GM21529 (cell line): ENCODE results near the gene AFF3.
"Not testable (repeated sequence)": the region's sequence is repeated elsewhere in the genome, so short reads cannot be mapped to it uniquely, and the experiment has no call there.

Experiments used
- ATAC-seq: cut with Tn5 transposase; IDR thresholded peaks from one replicate; pipeline ENCODE4 v1.9.1; 2021; ENCODE audit not compliant: unreplicated experiment

The AFF3 gene

GRCh38 chr2:99520813-99521212, 621.6 kb downstream of the AFF3 start:
- ATAC-seq, result no peak

GRCh38 chr2:99520195-99520594, 622.2 kb downstream of the AFF3 start:
- ATAC-seq, result no peak

GRCh38 chr2:99514357-99514756, 628.0 kb downstream of the AFF3 start:
- ATAC-seq, result no peak

GRCh38 chr2:99512181-99512591, 630.2 kb downstream of the AFF3 start:
- no peak for ATAC-seq

GRCh38 chr2:99509387-99509786, 633.0 kb downstream of the AFF3 start:
- ATAC-seq, result no peak

GRCh38 chr2:99507937-99508818, 634.2 kb downstream of the AFF3 start:
- ATAC-seq, result no peak

- no peak for ATAC-seq
Measured at GRCh38 chr2:99504844-99505584, 637.4 kb downstream of the AFF3 start.

GRCh38 chr2:99503662-99504416, 638.6 kb downstream of the AFF3 start:
- ATAC-seq, result not testable (repeated sequence)

- no peak for ATAC-seq
Measured at GRCh38 chr2:99496021-99496420, 646.4 kb downstream of the AFF3 start.
